Cerebellar nuclear complex (tissue), 1 donor: Measurements from ENCODE around the gene PMM2.
"Not testable (repeated sequence)": the region's sequence is repeated elsewhere in the genome, so short reads cannot be mapped to it uniquely, and the experiment has no call there.

Experiments used
- DNase-seq, 2 experiments: peaks; one replicate each; lab custom pipeline; 2025; lab: John Stamatoyannopoulos, UW

PMM2 gene

DNA sequence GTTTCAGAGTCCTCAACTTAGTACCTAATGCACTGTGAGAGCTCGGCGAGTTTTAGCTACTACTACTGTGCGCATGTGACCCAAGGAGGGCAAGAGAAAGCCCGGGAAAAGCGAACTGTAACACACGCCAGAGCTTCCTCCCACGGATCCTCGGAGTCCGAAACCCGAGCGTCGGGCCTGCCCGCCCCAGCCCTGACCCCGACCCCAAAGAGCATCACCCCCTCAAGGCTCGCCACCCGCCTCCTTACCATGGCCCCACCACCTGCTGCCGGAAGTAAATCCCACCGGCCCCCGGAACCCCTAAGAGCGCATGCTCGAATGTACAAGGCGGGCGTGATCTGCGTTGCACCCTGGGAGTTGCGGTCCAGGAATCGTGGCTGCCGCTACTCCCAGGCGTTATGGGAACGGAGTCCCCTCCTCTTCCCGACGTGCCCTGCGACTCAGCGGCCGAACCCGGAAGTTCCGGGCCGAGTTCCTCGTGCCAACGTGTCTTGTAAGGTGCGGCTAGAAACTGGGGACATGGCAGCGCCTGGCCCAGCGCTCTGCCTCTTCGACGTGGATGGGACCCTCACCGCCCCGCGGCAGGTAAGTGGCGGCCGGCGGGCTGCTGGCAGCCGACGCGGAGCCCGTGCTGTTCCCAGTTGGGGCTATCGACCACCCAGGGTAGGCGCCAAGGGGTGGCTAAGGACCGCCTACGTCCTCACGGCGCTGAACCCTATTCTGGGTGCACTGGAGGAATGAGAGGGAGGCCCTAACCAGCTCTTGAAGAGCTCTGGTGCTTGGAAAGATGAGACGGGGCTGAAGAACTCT lies at the start of gene PMM2, which contains the start of gene TMEM186:
PMM2 (plus strand) TSS at position 476 of the 810 bp plus-strand sequence; CDS start at position 520, 44 bp downstream.
TMEM186 (minus strand) TSS at position 276 of the 810 bp plus-strand sequence; CDS start at position 251, 25 bp downstream.
- peak; percentile 63 to 95 for DNase-seq

GRCh38 chr16:8748944-8749343 lies 48.7 kb upstream of the PMM2 start:
- DNase-seq = not testable (repeated sequence)

DNA sequence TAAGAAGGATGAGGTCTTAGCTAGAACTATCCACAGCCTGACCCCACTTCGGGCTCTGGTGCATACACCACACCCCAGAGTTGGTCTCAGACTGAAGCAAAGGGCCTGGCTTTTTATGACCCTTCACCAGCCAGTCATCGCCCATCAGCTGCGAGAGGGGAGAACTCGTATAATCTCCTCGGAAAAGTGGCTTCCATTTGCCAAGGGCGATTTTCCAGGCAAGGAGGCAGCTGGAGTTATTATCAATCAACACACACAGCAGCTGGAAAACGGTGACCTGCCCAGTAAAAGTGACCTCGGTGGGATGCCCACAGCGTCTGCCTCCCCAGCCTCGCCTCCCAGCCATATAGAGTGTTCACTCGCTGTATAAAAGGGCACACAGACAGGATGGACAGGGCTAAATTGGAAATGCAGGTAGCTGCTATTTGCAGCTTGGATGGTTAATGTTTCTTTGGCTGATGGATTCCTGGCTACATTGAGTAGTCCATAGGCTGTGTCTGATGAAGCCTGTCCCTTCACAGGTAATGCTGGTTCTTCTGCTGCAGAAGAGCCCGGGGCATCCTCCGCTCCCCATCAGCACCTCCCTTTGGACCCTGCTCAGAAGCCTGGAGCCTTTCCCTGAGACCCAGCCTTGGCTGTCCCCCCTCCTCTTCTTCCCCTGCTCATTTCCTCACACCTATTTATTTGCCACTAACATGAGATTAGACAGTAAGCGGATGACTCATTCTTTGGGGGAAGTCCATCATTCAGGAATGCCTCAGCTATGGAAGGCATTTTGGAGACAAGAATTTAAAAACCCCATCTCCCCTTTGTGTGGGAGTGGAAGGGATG lies 45.9 kb upstream of the PMM2 start:
- DNase-seq = no peak

DNA sequence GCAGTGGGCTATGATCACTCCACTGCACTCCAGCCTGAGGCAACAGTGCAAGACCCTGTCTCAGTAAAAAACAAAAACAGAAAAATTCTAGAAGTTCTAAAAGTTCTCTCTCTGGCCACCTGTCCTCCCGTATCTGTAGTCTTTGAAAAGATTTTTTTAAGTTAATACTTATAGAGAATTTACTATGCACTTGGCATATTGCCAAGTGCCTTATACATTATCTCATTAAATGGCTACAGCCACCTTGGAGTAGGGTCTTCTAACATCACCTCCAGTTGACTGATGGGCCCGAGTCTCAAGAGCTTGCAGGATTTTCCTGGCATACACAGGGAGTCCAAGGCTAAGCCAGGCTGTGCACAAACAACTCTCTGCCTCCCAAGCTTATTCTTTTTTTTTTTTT lies 44.9 kb upstream of the PMM2 start:
- DNase-seq = no peak

GRCh38 chr16:8753416-8754054 lies 44.1 kb upstream of the PMM2 start:
- DNase-seq = no peak

DNA sequence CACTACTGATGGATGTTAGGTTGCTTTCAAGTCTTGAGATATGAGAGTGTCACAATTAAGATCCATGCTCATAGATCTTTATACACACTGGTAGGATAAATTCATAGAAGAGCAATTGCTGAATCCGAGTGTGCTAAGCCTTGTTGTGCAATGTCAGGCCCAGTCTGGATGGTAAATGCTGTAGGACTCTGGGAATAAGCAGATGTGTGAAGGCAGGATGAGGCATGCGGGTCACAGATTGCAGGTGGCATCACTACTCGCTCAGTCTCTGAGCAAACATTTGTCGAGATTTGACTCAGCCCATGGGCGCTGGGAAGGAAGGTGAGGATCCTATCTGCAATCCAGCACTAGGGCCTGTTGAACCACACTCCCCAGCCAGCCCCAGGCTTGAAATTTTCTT lies 40.9 kb upstream of the PMM2 start:
- no peak for DNase-seq

DNA sequence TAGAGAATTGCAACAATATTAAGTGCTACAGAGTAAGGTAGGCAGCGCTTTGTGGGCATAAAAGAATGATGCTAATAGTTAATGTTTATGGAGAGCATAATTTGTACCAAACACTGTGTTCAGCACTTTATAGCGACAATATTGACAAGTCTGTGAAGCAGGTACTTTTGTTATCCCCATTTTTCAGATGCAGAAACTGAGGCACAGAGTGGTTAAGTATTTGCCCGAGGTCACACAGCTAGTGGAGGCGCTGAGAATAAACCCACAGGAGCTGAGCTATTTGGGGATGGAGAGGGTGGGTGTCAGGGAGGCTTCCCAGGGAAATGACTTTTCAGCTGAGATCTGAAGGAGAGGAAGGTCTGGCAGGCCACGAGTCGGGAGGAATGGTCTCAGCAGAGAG lies 39.6 kb upstream of the PMM2 start:
- DNase-seq = no peak

GRCh38 chr16:8760021-8760420 lies 37.6 kb upstream of the PMM2 start:
- no peak for DNase-seq

DNA sequence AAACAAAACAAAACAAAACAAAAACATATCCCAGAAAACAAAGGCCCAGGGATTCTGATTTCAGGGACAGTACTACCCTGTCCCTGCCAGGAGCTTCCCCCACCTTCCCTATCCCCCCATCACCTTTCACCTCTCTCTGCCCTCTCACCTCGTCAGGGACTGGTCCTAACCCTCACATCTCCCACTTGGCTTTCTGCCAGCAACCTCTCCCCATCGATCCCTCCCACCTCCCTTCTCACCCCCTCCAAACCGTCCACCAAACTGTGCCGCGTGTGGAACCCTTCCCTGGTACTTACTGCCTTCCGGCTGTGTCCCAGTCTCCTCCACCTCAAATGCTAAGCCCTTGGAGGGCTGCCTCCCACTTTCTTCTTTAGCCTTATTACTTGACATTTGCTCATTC lies 36.6 kb upstream of the PMM2 start:
- DNase-seq = no peak

- DNase-seq = no peak
These were observed 35.4 kb upstream of the PMM2 start for GRCh38 chr16:8762254-8762653.

DNA sequence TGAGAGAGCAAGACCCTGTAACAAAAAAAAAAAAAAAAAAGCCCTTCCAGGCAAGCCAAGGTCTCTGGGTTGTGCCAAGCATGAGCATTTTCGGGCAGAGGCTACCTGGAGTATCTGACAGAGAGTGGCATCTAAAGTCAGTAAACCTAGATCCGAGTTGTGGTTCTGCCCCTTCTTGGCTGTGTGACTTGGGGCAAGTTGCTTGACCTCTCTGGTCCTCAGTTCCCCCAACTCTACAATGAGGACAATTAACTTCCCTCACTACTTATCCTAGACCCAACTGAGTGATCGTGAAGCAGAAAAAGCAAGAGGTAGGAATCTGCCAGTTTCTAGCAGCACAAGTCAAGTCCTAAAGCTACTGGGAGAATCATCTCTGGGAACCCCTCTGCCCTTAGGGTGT lies 34.6 kb upstream of the PMM2 start:
- no peak for DNase-seq

GRCh38 chr16:8763899-8764298 lies 33.7 kb upstream of the PMM2 start:
- no peak for DNase-seq

DNA sequence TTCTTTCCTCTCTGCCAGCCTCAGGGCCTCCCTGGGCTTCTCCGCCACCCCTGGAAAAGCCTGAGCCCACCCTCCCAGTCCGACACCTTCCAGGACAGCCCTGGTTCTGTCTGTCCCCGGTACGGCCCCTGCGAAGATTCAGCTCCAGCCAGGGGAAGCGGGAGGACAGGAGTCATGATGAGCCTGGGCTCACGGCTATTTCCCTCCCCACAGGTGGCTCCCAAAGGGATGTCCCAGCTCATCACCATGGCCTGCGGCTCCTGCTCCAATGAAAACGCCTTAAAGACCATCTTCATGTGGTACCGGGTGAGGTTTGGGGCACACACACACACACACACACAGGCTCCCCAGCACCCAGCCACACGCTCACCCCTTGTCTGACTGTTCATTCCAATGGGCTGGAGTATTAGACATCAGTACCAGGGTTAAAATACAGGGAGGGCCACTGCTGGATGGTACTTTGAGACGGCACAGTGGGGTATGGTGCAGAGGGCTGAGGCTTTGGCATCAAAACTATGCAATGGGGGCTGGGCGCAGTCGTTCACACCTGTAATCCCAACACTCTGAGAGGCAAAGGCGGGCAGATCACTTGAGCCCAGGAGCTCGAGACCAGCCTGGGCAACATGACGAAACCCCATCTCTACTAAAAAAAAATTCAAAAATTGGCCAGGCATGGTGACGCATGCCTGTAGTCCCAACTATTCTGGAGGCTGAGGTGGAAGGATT lies 33.0 kb upstream of the PMM2 start:
- DNase-seq = no peak

DNA sequence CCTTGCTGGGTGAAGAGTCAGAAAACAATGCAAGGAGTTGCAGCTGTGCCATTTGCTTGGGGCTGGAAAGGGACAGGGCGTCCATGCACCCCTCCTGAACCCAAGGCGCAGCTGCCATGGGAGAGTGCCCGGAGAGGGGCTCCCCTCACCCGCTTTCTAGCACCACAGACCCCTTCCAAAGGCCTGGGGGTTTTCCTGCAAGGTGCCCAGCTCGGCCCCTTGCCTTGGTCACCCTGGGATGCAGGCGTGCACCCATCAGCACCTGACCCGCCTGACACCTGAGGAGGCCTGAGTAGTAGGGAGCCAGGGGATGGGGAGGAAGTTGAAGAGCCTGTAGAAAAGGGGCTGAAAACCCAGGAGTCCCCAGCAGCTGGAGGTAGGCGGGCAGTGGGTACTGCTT lies 30.5 kb upstream of the PMM2 start:
- no peak for DNase-seq

- no peak for DNase-seq
These were observed 29.4 kb upstream of the PMM2 start for GRCh38 chr16:8768283-8768682.

GRCh38 chr16:8768692-8769091 lies 28.9 kb upstream of the PMM2 start:
- no peak for DNase-seq

DNA sequence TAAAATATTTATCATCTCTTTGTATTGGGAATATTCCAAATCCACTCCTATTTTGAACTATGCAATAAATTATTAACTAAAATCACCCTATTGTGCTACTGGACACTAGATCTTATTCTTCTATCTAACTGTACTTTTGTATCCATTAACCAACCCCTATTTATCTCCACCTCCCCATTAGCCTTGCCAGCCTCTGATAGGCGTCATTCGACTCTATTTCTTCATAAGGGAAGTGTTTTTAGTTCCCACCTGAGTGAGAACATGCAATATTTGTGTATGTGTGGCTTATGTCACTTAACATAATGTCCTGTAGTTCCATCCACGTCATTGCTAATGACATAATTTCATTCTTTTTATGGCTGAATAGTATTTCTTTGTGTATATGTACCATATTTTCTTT lies 24.1 kb upstream of the PMM2 start:
- DNase-seq = no peak

GRCh38 chr16:8774208-8774607 lies 23.4 kb upstream of the PMM2 start:
- no peak for DNase-seq

- DNase-seq = no peak
These were observed 22.3 kb upstream of the PMM2 start for GRCh38 chr16:8775359-8775758.

GRCh38 chr16:8776129-8776584 lies 21.5 kb upstream of the PMM2 start:
- DNase-seq = no peak

DNA sequence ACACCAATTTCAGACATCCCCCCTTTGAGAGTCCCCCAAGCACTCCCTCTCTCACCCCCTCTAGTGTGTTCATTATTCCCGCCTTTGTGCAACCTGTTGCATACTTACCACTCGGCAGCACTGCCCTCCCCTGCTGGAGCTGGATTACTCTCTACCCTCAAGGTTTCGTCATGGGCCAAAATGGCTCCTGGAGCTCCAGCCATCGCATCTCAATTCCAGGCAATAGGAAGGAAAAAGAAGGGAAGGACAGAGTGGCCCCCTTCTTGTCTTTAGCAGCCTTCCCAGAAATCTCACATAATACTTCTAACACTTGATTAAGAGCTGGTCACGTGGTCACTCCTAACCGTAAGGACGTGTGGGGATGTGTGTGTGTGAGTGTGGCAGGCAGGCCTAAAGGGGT lies 20.4 kb upstream of the PMM2 start:
- no peak for DNase-seq

GRCh38 chr16:8781797-8782196 lies 15.8 kb upstream of the PMM2 start:
- DNase-seq = no peak
